HAP-1 (cell line): ENCODE measurements around the gene IFRD2.
A peak's percentile ranks its signal among the peaks of the same experiment; 100 is the strongest.
"Not testable (repeated sequence)": the region's sequence is repeated elsewhere in the genome, so short reads cannot be mapped to it uniquely, and the experiment has no call there.

Source experiments
- DNase-seq, 2 experiments: peaks; one replicate each; pipeline ENCODE4 v3.0.0-alpha.2; 2016 to 2020; ENCODE audit warnings: low spot score in 2 of 2
- H3K27me3 ChIP-seq: fragments of 250-450 bp; sonication (Bioruptor Pico); 2 replicates; pipeline ENCODE4 v1.5.1; 2020; ENCODE audit warnings: low read depth, mild to moderate bottlenecking, moderate library complexity
- H3K36me3 ChIP-seq: fragments of 250-450 bp; sonication (Bioruptor Pico); replicated peaks from 2 replicates; pipeline ENCODE4 v1.5.1; 2020; ENCODE audit warnings: mild to moderate bottlenecking
- H3K4me1 ChIP-seq: fragments of 250-450 bp; sonication (Bioruptor Pico); 2 replicates; pipeline ENCODE4 v1.5.1; 2020; ENCODE audit warnings: mild to moderate bottlenecking
- H3K4me3 ChIP-seq: fragments of 250-450 bp; sonication (Bioruptor Pico); 2 replicates; pipeline ENCODE4 v1.5.1; 2020; ENCODE audit warnings: mild to moderate bottlenecking, moderate library complexity
- H3K9me3 ChIP-seq: fragments of 250-450 bp; sonication (Bioruptor Pico); 2 replicates; pipeline ENCODE4 v1.5.1; 2020; ENCODE audit warnings: mild to moderate bottlenecking, moderate library complexity
- in situ Hi-C: fragments of 300-500 bp; cut with MboI; formaldehyde crosslinking; loops from 3 replicates; pipeline ENCODE4 v1.14.3; 2020; ENCODE audit warnings: low sequenced_read_pairs, inconsistent platforms, mixed read lengths

The IFRD2 gene

GRCh38 chr3:50320853-50321335, 28.7 kb upstream of the IFRD2 start:
- DNase-seq, result peak; percentile 63 to 89
- peaks cover 10% of the 10 kb centered on the region for H3K4me1 ChIP-seq
- H3K9me3 ChIP-seq, result no peaks in the 10 kb centered on the region
- peaks cover 42% of the 10 kb centered on the region for H3K36me3 ChIP-seq
- H3K27me3 ChIP-seq, result no peaks in the 10 kb centered on the region
- H3K4me3 ChIP-seq, result peak overlapping the region; percentile 63
- in situ Hi-C loops, result no loop called here

GRCh38 chr3:50319894-50320625, 27.8 kb upstream of the IFRD2 start:
- in situ Hi-C loops, result no loop called here
- DNase-seq, result no peak
- Histone ChIP-seq H3K4me3 (peak overlapping the region; percentile 63), H3K4me1 (peaks cover 10% of the 10 kb centered on the region), H3K27me3 (no peaks in the 10 kb centered on the region), H3K9me3 (no peaks in the 10 kb centered on the region), H3K36me3 (peaks cover 42% of the 10 kb centered on the region)

- DNase-seq, result no peak
- no peaks in the 10 kb centered on the region for H3K27me3 ChIP-seq
- H3K36me3 ChIP-seq, result peaks cover 38% of the 10 kb centered on the region
- H3K9me3 ChIP-seq, result no peaks in the 10 kb centered on the region
- H3K4me1 ChIP-seq, result peaks cover 10% of the 10 kb centered on the region
- H3K4me3 ChIP-seq, result no peak overlapping the region
- in situ Hi-C loops, result no loop called here
Observed at GRCh38 chr3:50319181-50319893, 27.1 kb upstream of the IFRD2 start.

- Histone ChIP-seq H3K9me3 (no peaks in the 10 kb centered on the region), H3K27me3 (no peaks in the 10 kb centered on the region), H3K4me1 (peaks cover 10% of the 10 kb centered on the region), H3K36me3 (peaks cover 33% of the 10 kb centered on the region), H3K4me3 (no peak overlapping the region)
- no peak for DNase-seq
- in situ Hi-C loops, result no loop called here
Observed at GRCh38 chr3:50318615-50319014, 26.4 kb upstream of the IFRD2 start.

- H3K27me3 ChIP-seq, result no peaks in the 10 kb centered on the region
- H3K36me3 ChIP-seq, result peaks cover 33% of the 10 kb centered on the region
- no peak overlapping the region for H3K4me3 ChIP-seq
- no peak for DNase-seq
- in situ Hi-C loops, result no loop called here
- H3K4me1 ChIP-seq, result peaks cover 10% of the 10 kb centered on the region
- H3K9me3 ChIP-seq, result no peaks in the 10 kb centered on the region
Observed at GRCh38 chr3:50318163-50318562, 25.9 kb upstream of the IFRD2 start.

GRCh38 chr3:50317300-50317699, 25.1 kb upstream of the IFRD2 start:
- DNase-seq, result no peak
- no peak overlapping the region for H3K4me3 ChIP-seq
- in situ Hi-C loops, result no loop called here

GRCh38 chr3:50316657-50317242, 24.5 kb upstream of the IFRD2 start:
- H3K36me3 ChIP-seq, result peaks cover 33% of the 10 kb centered on the region
- no peak for DNase-seq

More at GRCh38 chr3:50317300-50317699, 25.1 kb upstream of the IFRD2 start:
- Histone ChIP-seq H3K36me3 (peaks cover 33% of the 10 kb centered on the region), H3K27me3 (no peaks in the 10 kb centered on the region), H3K9me3 (no peaks in the 10 kb centered on the region), H3K4me1 (peaks cover 10% of the 10 kb centered on the region)

GRCh38 chr3:50314816-50315215, 22.6 kb upstream of the IFRD2 start:
- H3K4me3 ChIP-seq, result no peak overlapping the region
- H3K4me1 ChIP-seq, result no peaks in the 10 kb centered on the region
- peaks cover 27% of the 10 kb centered on the region for H3K36me3 ChIP-seq
- H3K9me3 ChIP-seq, result no peaks in the 10 kb centered on the region
- in situ Hi-C loops, result no loop called here
- no peak for DNase-seq
- H3K27me3 ChIP-seq, result no peaks in the 10 kb centered on the region

More at GRCh38 chr3:50316657-50317242, 24.5 kb upstream of the IFRD2 start:
- no peak overlapping the region for H3K4me3 ChIP-seq
- H3K9me3 ChIP-seq, result no peaks in the 10 kb centered on the region
- peaks cover 7% of the 10 kb centered on the region for H3K4me1 ChIP-seq
- H3K27me3 ChIP-seq, result no peaks in the 10 kb centered on the region
- in situ Hi-C loops, result no loop called here

GRCh38 chr3:50314342-50314741, 22.1 kb upstream of the IFRD2 start:
- no peaks in the 10 kb centered on the region for H3K9me3 ChIP-seq
- H3K4me3 ChIP-seq, result no peak overlapping the region
- no peak for DNase-seq
- no peaks in the 10 kb centered on the region for H3K4me1 ChIP-seq
- peaks cover 22% of the 10 kb centered on the region for H3K36me3 ChIP-seq
- H3K27me3 ChIP-seq, result no peaks in the 10 kb centered on the region
- in situ Hi-C loops, result no loop called here

GRCh38 chr3:50312041-50312440, 19.8 kb upstream of the IFRD2 start:
- H3K36me3 ChIP-seq, H3K27me3 ChIP-seq, H3K4me1 ChIP-seq, DNase-seq, in situ Hi-C loops, H3K4me3 ChIP-seq: not testable (repeated sequence)
- H3K9me3 ChIP-seq, result peaks cover 12% of the 10 kb centered on the region

- no peak for DNase-seq
- in situ Hi-C loops, result no loop called here
- Histone ChIP-seq H3K4me3 (no peak overlapping the region), H3K27me3 (no peaks in the 10 kb centered on the region), H3K36me3 (no peaks in the 10 kb centered on the region), H3K9me3 (peaks cover 21% of the 10 kb centered on the region), H3K4me1 (peaks cover 8% of the 10 kb centered on the region)
Observed at GRCh38 chr3:50304601-50305000, 12.4 kb upstream of the IFRD2 start.

GRCh38 chr3:50303013-50303815, 11.0 kb upstream of the IFRD2 start, which contains the start of gene HYAL1:
HYAL1 (minus strand) TSS chr3:50303574; CDS start chr3:50302956, 618 bp downstream.
- H3K9me3 ChIP-seq, result peaks cover 14% of the 10 kb centered on the region
- DNase-seq, result peak in 1 of 2 experiments; percentile 71
- H3K4me1 ChIP-seq, result peaks cover 10% of the 10 kb centered on the region
- in situ Hi-C loops, result no loop called here
- no peak within 1 kb of the TSS for H3K4me3 ChIP-seq
- no peaks in the 10 kb centered on the region for H3K36me3 ChIP-seq
- no peaks in the 10 kb centered on the region for H3K27me3 ChIP-seq
